ENCODE data around the gene RIPK4. TPM values are rescaled to one million over a fixed set of nuclear protein-coding genes. Genes with fewer than 3 reads are reported as not detected.

Gene RIPK4
- total and polyA plus RNA-seq, 4 donors: 4.7 to 22.6 (median 8.5) TPM

GRCh38 chr21:41703857-41704501, 62.9 kb downstream of the RIPK4 start:
- no peaks in the 10 kb centered on the region for H3K9me3 ChIP-seq (ENCODE audit: control insufficient read depth in 4 of 4, low read length in 3 of 4)
- H3K9ac ChIP-seq (ENCODE audit: low read depth in 1 of 2, low read length in 2 of 2): no peak overlapping the region
- H3K4me3 ChIP-seq (ENCODE audit: low read depth in 1 of 3, low read length in 3 of 3): no peak overlapping the region
- WGBS: 87% methylated on average over 18 of the region's 18 CpGs
- no peak overlapping the region for H3K27ac ChIP-seq (ENCODE audit: low read depth in 1 of 2, low read length in 2 of 2)
- DNase-seq (ENCODE audit: low spot score): no peak
- TF ChIP-seq MAX (IDR thresholded peaks at IDR 0.05): no peak
- TF ChIP-seq, protein P1, sequence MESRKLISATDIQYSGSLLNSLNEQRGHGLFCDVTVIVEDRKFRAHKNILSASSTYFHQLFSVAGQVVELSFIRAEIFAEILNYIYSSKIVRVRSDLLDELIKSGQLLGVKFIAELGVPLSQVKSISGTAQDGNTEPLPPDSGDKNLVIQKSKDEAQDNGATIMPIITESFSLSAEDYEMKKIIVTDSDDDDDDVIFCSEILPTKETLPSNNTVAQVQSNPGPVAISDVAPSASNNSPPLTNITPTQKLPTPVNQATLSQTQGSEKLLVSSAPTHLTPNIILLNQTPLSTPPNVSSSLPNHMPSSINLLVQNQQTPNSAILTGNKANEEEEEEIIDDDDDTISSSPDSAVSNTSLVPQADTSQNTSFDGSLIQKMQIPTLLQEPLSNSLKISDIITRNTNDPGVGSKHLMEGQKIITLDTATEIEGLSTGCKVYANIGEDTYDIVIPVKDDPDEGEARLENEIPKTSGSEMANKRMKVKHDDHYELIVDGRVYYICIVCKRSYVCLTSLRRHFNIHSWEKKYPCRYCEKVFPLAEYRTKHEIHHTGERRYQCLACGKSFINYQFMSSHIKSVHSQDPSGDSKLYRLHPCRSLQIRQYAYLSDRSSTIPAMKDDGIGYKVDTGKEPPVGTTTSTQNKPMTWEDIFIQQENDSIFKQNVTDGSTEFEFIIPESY (IDR thresholded peaks at IDR 0.05): no peak
- no peak for TF ChIP-seq CTCF (IDR thresholded peaks at IDR 0.05; ENCODE audit: low read depth, low read length, missing input control)
- TF ChIP-seq NR2F2 (IDR thresholded peaks at IDR 0.05): no peak
- no peak for TF ChIP-seq HNF4A (conservative IDR thresholded peaks at IDR 0.05)
- no peak for TF ChIP-seq FOXA1 (IDR thresholded peaks at IDR 0.05)
- no peak for TF ChIP-seq RAD21 (IDR thresholded peaks at IDR 0.05)
- TF ChIP-seq HNF4G (IDR thresholded peaks at IDR 0.05): no peak
- no peak for TF ChIP-seq RXRA (IDR thresholded peaks at IDR 0.05)
- no peak for TF ChIP-seq GABPA (IDR thresholded peaks at IDR 0.05 in 1 of 2, conservative IDR thresholded peaks at IDR 0.05 in 1 of 2)
- TF ChIP-seq ATF3 (IDR thresholded peaks at IDR 0.05): no peak
- no peak for TF ChIP-seq SP1 (IDR thresholded peaks at IDR 0.05)
- no peak for TF ChIP-seq YY1 (IDR thresholded peaks at IDR 0.05)
- TF ChIP-seq EGR1 (IDR thresholded peaks at IDR 0.05; ENCODE audit: low read depth in 2 of 2): no peak
- TF ChIP-seq, protein P2, sequence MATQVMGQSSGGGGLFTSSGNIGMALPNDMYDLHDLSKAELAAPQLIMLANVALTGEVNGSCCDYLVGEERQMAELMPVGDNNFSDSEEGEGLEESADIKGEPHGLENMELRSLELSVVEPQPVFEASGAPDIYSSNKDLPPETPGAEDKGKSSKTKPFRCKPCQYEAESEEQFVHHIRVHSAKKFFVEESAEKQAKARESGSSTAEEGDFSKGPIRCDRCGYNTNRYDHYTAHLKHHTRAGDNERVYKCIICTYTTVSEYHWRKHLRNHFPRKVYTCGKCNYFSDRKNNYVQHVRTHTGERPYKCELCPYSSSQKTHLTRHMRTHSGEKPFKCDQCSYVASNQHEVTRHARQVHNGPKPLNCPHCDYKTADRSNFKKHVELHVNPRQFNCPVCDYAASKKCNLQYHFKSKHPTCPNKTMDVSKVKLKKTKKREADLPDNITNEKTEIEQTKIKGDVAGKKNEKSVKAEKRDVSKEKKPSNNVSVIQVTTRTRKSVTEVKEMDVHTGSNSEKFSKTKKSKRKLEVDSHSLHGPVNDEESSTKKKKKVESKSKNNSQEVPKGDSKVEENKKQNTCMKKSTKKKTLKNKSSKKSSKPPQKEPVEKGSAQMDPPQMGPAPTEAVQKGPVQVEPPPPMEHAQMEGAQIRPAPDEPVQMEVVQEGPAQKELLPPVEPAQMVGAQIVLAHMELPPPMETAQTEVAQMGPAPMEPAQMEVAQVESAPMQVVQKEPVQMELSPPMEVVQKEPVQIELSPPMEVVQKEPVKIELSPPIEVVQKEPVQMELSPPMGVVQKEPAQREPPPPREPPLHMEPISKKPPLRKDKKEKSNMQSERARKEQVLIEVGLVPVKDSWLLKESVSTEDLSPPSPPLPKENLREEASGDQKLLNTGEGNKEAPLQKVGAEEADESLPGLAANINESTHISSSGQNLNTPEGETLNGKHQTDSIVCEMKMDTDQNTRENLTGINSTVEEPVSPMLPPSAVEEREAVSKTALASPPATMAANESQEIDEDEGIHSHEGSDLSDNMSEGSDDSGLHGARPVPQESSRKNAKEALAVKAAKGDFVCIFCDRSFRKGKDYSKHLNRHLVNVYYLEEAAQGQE (IDR thresholded peaks at IDR 0.05): no peak
- no peak for TF ChIP-seq JUND (IDR thresholded peaks at IDR 0.05)
- no peak for TF ChIP-seq TAF1 (conservative IDR thresholded peaks at IDR 0.05)
- TF ChIP-seq FOXA2 (IDR thresholded peaks at IDR 0.05): no peak
- no peaks in the 10 kb centered on the region for H3K36me3 ChIP-seq (ENCODE audit: control insufficient read depth in 4 of 4, insufficient read depth in 3 of 4, low read depth in 1 of 4, low read length in 3 of 4)
- no peaks in the 10 kb centered on the region for H3K27me3 ChIP-seq (ENCODE audit: control insufficient read depth in 4 of 4, insufficient read depth in 4 of 4, low read length in 3 of 4)
- no peaks in the 10 kb centered on the region for H3K4me1 ChIP-seq (ENCODE audit: control insufficient read depth in 4 of 4, insufficient read depth in 4 of 4, low read length in 3 of 4)
